K562 (cell line): ENCODE results near the gene ODAD3. TPM values are rescaled to one million over a fixed set of nuclear protein-coding genes. Genes with fewer than 3 reads are reported as not detected.

ENCODE experiments used
- ATAC-seq: fragments of 200-7000 bp; cut with Tn5 transposase; 3 replicates; pipeline ENCODE4 v1.9.1; 2020; ENCODE audit warnings: moderate library complexity
- BruUV-seq: library from RNA; stranded (reverse); fragments of 400-500 nt; replicated peaks from 2 replicates; lab custom pipeline; 2021; lab: Mats Ljungman, UMichigan
- CTCF ChIA-PET: fragments of 300-600 bp; formaldehyde crosslinking; extraction: SDS; loops from one replicate; lab custom pipeline; 2021; ENCODE audit warnings: low intra/inter-chr PET ratio; lab: Yijun Ruan, JAX
- POLR2A ChIA-PET: fragments of 300-600, 350-650 bp; sonication (Branson Sonifier 250); formaldehyde crosslinking; extraction: SDS; loops from one replicate; lab custom pipeline; 2021; ENCODE audit warnings: antibody characterized with exemption, inconsistent platforms; lab: Yijun Ruan, JAX
- DNase-seq, 4 experiments: peaks; one replicate each; pipeline versions ENCODE4 v3.0.0 to v3.0.0-alpha.2; 2011 to 2018; ENCODE audit warnings: low spot score in 3 of 4, mixed read lengths in 3 of 4; ENCODE audit errors: extremely low read depth in 1 of 4
- FAIRE-seq: peaks from 2 replicates; lab custom pipeline; 2011; peaks lifted over from hg19 to GRCh38; lab: Jason Lieb, UNC
- H2AFZ ChIP-seq: 2 replicates; pipeline ENCODE4 v1.6.0; 2011; ENCODE audit warnings: low read depth, low read length, control low read depth, inconsistent platforms
- H3K27ac ChIP-seq: fragments of 200-600 bp; 3 replicates; pipeline ENCODE4 v1.8.0; 2011; ENCODE audit warnings: low read depth, mild to moderate bottlenecking, control low read depth, inconsistent platforms, low read length, moderate library complexity, mixed read lengths; ENCODE audit errors: extremely low read depth
- H3K27me3 ChIP-seq, 2 experiments: fragments of 300-600 bp in 1 of 2; 2 replicates in 1 of 2; 3 replicates in 1 of 2; pipeline versions ENCODE4 v1.6.0 to v1.8.0; 2011; ENCODE audit warnings: inconsistent platforms in 2 of 2, low read length in 2 of 2, mild to moderate bottlenecking in 1 of 2, mixed read lengths in 1 of 2, moderate library complexity in 1 of 2; ENCODE audit not compliant: control insufficient read depth in 2 of 2, insufficient read depth in 2 of 2
- H3K36me3 ChIP-seq: fragments of 300-600 bp; 3 replicates; pipeline ENCODE4 v1.8.0; 2011; ENCODE audit warnings: mild to moderate bottlenecking, low read length, inconsistent platforms; ENCODE audit not compliant: control insufficient read depth, insufficient read depth
- H3K4me1 ChIP-seq, 2 experiments: fragments of 200-600 bp in 1 of 2; replicated peaks in 1 of 2; 2 replicates in 1 of 2; 3 replicates in 1 of 2; pipeline versions ENCODE4 v1.5.1 to v1.8.0; 2011; ENCODE audit warnings: inconsistent platforms in 2 of 2, low read length in 2 of 2, mild to moderate bottlenecking in 1 of 2, mixed read lengths in 1 of 2, moderate library complexity in 1 of 2; ENCODE audit not compliant: control insufficient read depth in 2 of 2, insufficient read depth in 2 of 2
- H3K4me2 ChIP-seq: 2 replicates; pipeline ENCODE4 v1.6.1; 2011; ENCODE audit warnings: low read length, control low read depth, inconsistent platforms, mixed read lengths; ENCODE audit not compliant: insufficient read depth
- H3K4me3 ChIP-seq: fragments of 200-600 bp; sonication (generic), shearing (Covaris generic); 2 replicates; pipeline ENCODE4 v1.5.1; 2016; ENCODE audit warnings: control low read depth, inconsistent platforms
- H3K79me2 ChIP-seq: fragments of 200-600 bp; 3 replicates; pipeline ENCODE4 v1.8.0; 2011; ENCODE audit warnings: low read length, inconsistent platforms; ENCODE audit not compliant: control insufficient read depth, insufficient read depth
- H3K9ac ChIP-seq, 2 experiments: 2 replicates each; pipeline versions ENCODE4 v1.6.0 to v1.6.1; 2011; ENCODE audit warnings: low read depth in 2 of 2, low read length in 2 of 2, control low read depth in 1 of 2, inconsistent platforms in 1 of 2, mild to moderate bottlenecking in 1 of 2, mixed read lengths in 1 of 2; ENCODE audit not compliant: insufficient read depth in 1 of 2
- H3K9me1 ChIP-seq: one replicate; pipeline ENCODE4 v1.6.0; 2011; ENCODE audit warnings: inconsistent platforms, mild to moderate bottlenecking, low read length, moderate library complexity; ENCODE audit not compliant: control insufficient read depth, insufficient read depth
- H3K9me3 ChIP-seq: replicated peaks from 2 replicates; pipeline ENCODE4 v1.5.1; 2011; ENCODE audit warnings: low read depth, low read length, inconsistent platforms; ENCODE audit not compliant: control insufficient read depth, insufficient read depth
- H4K20me1 ChIP-seq: replicated peaks from 2 replicates; pipeline ENCODE4 v1.6.1; 2011; ENCODE audit warnings: low read length, inconsistent platforms, mixed read lengths; ENCODE audit not compliant: control insufficient read depth, insufficient read depth
- ESRRA ChIP-seq: fragments of 450-650 bp; IDR thresholded peaks from 2 replicates; pipeline ENCODE4 v1.6.1; 2014; ENCODE audit warnings: low read depth, mild to moderate bottlenecking, moderate library complexity, borderline replicate concordance
- FOXK2 ChIP-seq, 2 experiments: fragments of 450-650 bp; IDR thresholded peaks in 1 of 2; conservative IDR thresholded peaks in 1 of 2; 2 replicates each; pipeline ENCODE4 v1.6.1; 2016; ENCODE audit warnings: low read depth in 2 of 2, mild to moderate bottlenecking in 1 of 2
- KDM2B ChIP-seq: fragments of 250-450 bp; sonication (Bioruptor Pico); IDR thresholded peaks from 2 replicates; pipeline ENCODE4 v1.8.0; 2021; ENCODE audit warnings: mild to moderate bottlenecking, moderate library complexity
- NR3C1 ChIP-seq: sonication (generic); formaldehyde crosslinking; IDR thresholded peaks from 2 replicates; pipeline ENCODE4 v1.8.1; 2022; ENCODE audit warnings: missing genetic modification reagents
- PBX2 ChIP-seq, 2 experiments: IDR thresholded peaks in 1 of 2; conservative IDR thresholded peaks in 1 of 2; 2 replicates each; pipeline ENCODE4 v1.6.1; 2016; ENCODE audit warnings: low read depth in 2 of 2, mild to moderate bottlenecking in 1 of 2, missing compliant biosample characterization in 1 of 2, missing genetic modification characterization in 1 of 2, moderate library complexity in 1 of 2
- PTRF ChIP-seq: fragments of 450-650 bp; IDR thresholded peaks from 2 replicates; pipeline ENCODE4 v1.6.1; 2016; ENCODE audit warnings: mild to moderate bottlenecking, missing genetic modification characterization, missing compliant biosample characterization
- SMARCA4 ChIP-seq: fragments of 450-650 bp; IDR thresholded peaks from 2 replicates; pipeline ENCODE4 v1.6.1; 2016
- ZNF431 ChIP-seq: sonication (generic); formaldehyde crosslinking; IDR thresholded peaks from 2 replicates; pipeline ENCODE4 v1.8.0; 2022; ENCODE audit warnings: mild to moderate bottlenecking, missing genetic modification reagents
- ZNF512 ChIP-seq: IDR thresholded peaks from 2 replicates; pipeline ENCODE4 v1.6.1; 2016; ENCODE audit warnings: missing genetic modification characterization, missing compliant biosample characterization
- ZNF79 ChIP-seq: fragments of 250-450 bp; sonication (Bioruptor Pico); IDR thresholded peaks from 2 replicates; pipeline ENCODE4 v1.4.0; 2020; ENCODE audit warnings: low read depth, mild to moderate bottlenecking, moderate library complexity
- ZNF830 ChIP-seq: fragments of 250-450 bp; sonication (Bioruptor Pico); IDR thresholded peaks from 2 replicates; pipeline ENCODE4 v1.5.0; 2021; ENCODE audit warnings: mild to moderate bottlenecking
- WGBS: fragments of 100-300 bp; shearing (Covaris generic); methylation state at CpG from one replicate; pipeline ENCODE4 v1.1.6; 2016; ENCODE audit warnings: low coverage, mixed read lengths; ENCODE audit not compliant: insufficient coverage; ENCODE audit errors: missing lambda C conversion rate; 5-methylcytosine and 5-hydroxymethylcytosine counted together
- in situ Hi-C: fragments of 300-500 bp; cut with MboI; formaldehyde crosslinking; loops from 4 replicates; pipeline ENCODE4 v1.15.0; 2018; ENCODE audit warnings: inconsistent platforms, mixed read lengths
- intact Hi-C: fragments of 100-400 bp; cut with micrococcal nuclease; formaldehyde crosslinking; loops from 2 replicates; pipeline ENCODE4 v1.14.2; 2022
- polyA plus RNA-seq, 8 experiments: library from polyadenylated mRNA; depleted of rRNA in 4 of 8; stranded (reverse) in 5 of 8; unstranded in 3 of 8; fragments of >200 nt; fragmentation: Nextera tagmentation in 2 of 8; fragmentation: Illumina TruSeq in 1 of 8; extraction: Ambion mirVana in 2 of 8; extraction: Trizol in 1 of 8; gene quantifications; 2 replicates each; pipeline versions ENCODE4 v1.2.1 to v1.2.3, GENCODE V29; 2011 to 2014; ENCODE audit warnings: inconsistent platforms in 1 of 8, missing spikeins in 1 of 8
- total RNA-seq, 7 experiments: library from RNA; depleted of rRNA in 6 of 7; stranded (reverse); fragments of >200 nt in 6 of 7; fragmentation: Illumina TruSeq in 2 of 7; extraction: Trizol in 2 of 7; gene quantifications; 2 replicates each; pipeline versions ENCODE4 v1.2.1 to v1.2.3, GENCODE V29; 2011 to 2021; ENCODE audit warnings: low replicate concordance in 1 of 7
- TF ChIP-seq, protein P1 (sequence below): sonication (generic); formaldehyde crosslinking; IDR thresholded peaks from 2 replicates; pipeline ENCODE4 v1.8.0; 2022; ENCODE audit warnings: missing genetic modification reagents, mild to moderate bottlenecking, borderline replicate concordance
- TF ChIP-seq, protein P2 (sequence below): fragments of 450-650 bp; IDR thresholded peaks from 2 replicates; pipeline ENCODE4 v1.6.1; 2016; ENCODE audit warnings: mild to moderate bottlenecking

ODAD3 gene
- total and polyA plus RNA-seq, 9 of the 15 experiments (the other 6 are each of a cell fraction or from before 2014, with no cell fraction given), result 0.07 to 0.72 (median 0.14) TPM; not detected in 2

DNA sequence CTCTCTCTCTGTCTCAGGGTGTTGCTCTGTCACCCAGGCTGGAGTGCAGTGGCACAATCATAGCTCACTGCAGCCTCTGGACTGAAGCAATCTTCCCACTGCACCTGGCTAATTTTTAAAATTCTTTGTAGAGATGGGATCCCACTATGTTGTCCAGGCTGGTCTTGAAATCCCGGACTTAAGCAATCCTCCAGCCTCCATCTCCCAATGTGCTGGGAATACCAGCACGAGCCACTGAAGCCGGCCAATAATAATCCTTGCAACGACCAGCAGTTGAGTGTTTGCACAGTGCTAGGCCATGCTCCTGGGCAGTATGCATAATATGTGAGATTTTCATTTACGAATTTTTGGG, 50.2 kb downstream of the ODAD3 start (continued):
- TF ChIP-seq ZNF512 (peak; percentile 8), PBX2 (CRISPR knock-in tag; IDR thresholded peaks at IDR 0.05; ENCODE audit: low read depth) (no peak), PBX2 (tag; conservative IDR thresholded peaks at IDR 0.05; ENCODE audit: low read depth) (no peak), SMARCA4 (0 out of 2 replicates have a peak, but pooled peaks have one; percentile 3)

DNA sequence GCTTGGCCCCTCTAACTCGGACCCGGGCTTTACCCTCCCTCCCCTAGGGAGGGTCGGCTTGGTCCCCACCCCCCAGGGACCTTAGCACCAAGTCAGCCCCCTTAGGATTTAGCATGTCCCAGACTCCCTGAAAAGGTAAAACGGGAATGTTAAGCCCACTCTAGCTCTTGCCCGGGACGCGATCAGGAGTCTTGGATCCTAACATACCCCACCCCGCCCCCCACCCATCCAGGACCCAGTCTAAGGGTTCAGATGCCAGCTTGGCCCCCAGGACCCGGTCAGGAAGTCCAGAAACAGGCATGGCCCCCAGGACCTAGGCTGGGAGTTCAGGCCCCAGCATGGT, 51.2 kb downstream of the ODAD3 start:
- ATAC-seq (no peak), DNase-seq (peak in 1 of 4 experiments; percentile 25), FAIRE-seq (no peak)
- peak overlapping the region; percentile 50 for H3K4me3 ChIP-seq
- H3K4me1 ChIP-seq, result peaks cover 8 to 46% of the 10 kb centered on the region in 2 experiments; a peak in 3 of 5 replicates
- no peaks in the 10 kb centered on the region for H3K27me3 ChIP-seq
- no peaks in the 10 kb centered on the region for H3K9me3 ChIP-seq
- H4K20me1 ChIP-seq, result no peaks in the 10 kb centered on the region; the same call in 1 of the 2 replicates
- peaks cover 27% of the 10 kb centered on the region for H3K36me3 ChIP-seq
- peaks cover 16% of the 10 kb centered on the region; the same call in 2 of the 3 replicates for H3K79me2 ChIP-seq
- H3K27ac ChIP-seq, result peak overlapping the region; percentile 70
- H3K9ac ChIP-seq, result peak overlapping the region; percentile 64 to 91; a peak in 3 of 4 replicates
- in situ Hi-C loops (no loop called here), intact Hi-C loops (loop anchor here (1.0 to 5.0 kb wide), 3 partner anchors 52 to 99 kb away; partner anchors contain the start of genes ELAVL3, ODAD3 and PRKCSH)
- H2AFZ ChIP-seq, result peak overlapping the region; percentile 86
- POLR2A ChIA-PET, result interaction anchor here (0.6 to 2.8 kb wide), 5 partner anchors 9 to 519 kb away, joined by 3 to 20 read pairs (median 3); partner anchors contain the start of gene SWSAP1
- CTCF ChIA-PET, result no interaction called here
- no TSS peak for BruUV-seq
- 0% methylated on average over 3 of the region's 9 CpGs for WGBS
- H3K4me2 ChIP-seq, result peak overlapping the region; percentile 90
- H3K9me1 ChIP-seq, result peaks cover 3% of the 10 kb centered on the region
- TF ChIP-seq FOXK2 (conservative IDR thresholded peaks at IDR 0.05 in 1 of 2, IDR thresholded peaks at IDR 0.05 in 1 of 2; ENCODE audit: low read depth in 2 of 2) (0 out of 4 replicates have a peak, but pooled peaks of 1 of the 2 experiments have one; percentile 14), ZNF431 (CRISPR knock-in tag) (0 out of 2 replicates have a peak, but pooled peaks have one; percentile 50), ESRRA (no peak), ZNF79 (no peak), KDM2B (CRISPR knock-in tag) (no peak), NR3C1 (CRISPR knock-in tag) (no peak), PTRF (tag) (no peak), ZNF830 (CRISPR knock-in tag) (no peak)
- TF ChIP-seq, protein P1, sequence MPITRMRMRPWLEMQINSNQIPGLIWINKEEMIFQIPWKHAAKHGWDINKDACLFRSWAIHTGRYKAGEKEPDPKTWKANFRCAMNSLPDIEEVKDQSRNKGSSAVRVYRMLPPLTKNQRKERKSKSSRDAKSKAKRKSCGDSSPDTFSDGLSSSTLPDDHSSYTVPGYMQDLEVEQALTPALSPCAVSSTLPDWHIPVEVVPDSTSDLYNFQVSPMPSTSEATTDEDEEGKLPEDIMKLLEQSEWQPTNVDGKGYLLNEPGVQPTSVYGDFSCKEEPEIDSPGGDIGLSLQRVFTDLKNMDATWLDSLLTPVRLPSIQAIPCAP (CRISPR knock-in tag), result 0 out of 2 replicates have a peak, but pooled peaks have one; percentile 28
- TF ChIP-seq, protein P2, sequence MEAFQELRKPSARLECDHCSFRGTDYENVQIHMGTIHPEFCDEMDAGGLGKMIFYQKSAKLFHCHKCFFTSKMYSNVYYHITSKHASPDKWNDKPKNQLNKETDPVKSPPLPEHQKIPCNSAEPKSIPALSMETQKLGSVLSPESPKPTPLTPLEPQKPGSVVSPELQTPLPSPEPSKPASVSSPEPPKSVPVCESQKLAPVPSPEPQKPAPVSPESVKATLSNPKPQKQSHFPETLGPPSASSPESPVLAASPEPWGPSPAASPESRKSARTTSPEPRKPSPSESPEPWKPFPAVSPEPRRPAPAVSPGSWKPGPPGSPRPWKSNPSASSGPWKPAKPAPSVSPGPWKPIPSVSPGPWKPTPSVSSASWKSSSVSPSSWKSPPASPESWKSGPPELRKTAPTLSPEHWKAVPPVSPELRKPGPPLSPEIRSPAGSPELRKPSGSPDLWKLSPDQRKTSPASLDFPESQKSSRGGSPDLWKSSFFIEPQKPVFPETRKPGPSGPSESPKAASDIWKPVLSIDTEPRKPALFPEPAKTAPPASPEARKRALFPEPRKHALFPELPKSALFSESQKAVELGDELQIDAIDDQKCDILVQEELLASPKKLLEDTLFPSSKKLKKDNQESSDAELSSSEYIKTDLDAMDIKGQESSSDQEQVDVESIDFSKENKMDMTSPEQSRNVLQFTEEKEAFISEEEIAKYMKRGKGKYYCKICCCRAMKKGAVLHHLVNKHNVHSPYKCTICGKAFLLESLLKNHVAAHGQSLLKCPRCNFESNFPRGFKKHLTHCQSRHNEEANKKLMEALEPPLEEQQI, result no peak
